ENCODE measurements around the gene LARP6.
"Not testable (repeated sequence)": the region's sequence is repeated elsewhere in the genome, so short reads cannot be mapped to it uniquely, and the experiment has no call there.

LARP6 gene

DNA sequence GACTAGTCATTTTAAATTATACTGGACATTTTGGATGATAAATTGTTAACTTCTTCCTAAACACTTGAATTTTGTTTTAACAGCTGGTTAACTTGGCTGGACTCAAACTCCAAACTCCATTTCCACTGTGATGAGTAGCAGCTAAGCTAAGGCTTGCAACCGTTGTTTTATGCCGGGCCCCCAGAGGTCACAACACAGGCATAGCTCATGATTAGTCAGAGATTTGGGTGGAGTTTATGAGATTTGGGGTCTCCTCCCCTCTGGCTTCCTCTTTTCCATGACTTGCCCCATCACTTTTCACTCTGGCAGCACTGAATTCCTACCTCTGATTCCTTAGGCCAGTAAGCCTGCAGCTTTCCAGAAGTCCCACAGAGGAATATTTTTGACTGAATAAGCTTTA lies 25.4 kb upstream of the LARP6 start:
- H3K4me3 ChIP-seq (ENCODE audit: control insufficient read depth, low read depth, low read length) = no peak overlapping the region
- TF ChIP-seq, protein P1, sequence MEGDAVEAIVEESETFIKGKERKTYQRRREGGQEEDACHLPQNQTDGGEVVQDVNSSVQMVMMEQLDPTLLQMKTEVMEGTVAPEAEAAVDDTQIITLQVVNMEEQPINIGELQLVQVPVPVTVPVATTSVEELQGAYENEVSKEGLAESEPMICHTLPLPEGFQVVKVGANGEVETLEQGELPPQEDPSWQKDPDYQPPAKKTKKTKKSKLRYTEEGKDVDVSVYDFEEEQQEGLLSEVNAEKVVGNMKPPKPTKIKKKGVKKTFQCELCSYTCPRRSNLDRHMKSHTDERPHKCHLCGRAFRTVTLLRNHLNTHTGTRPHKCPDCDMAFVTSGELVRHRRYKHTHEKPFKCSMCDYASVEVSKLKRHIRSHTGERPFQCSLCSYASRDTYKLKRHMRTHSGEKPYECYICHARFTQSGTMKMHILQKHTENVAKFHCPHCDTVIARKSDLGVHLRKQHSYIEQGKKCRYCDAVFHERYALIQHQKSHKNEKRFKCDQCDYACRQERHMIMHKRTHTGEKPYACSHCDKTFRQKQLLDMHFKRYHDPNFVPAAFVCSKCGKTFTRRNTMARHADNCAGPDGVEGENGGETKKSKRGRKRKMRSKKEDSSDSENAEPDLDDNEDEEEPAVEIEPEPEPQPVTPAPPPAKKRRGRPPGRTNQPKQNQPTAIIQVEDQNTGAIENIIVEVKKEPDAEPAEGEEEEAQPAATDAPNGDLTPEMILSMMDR (IDR thresholded peaks at IDR 0.05; ENCODE audit: control insufficient read depth, insufficient read depth, low read depth, low read length, missing control alignments) = no peak
- no peak for DNase-seq (ENCODE audit: low read depth)

DNA sequence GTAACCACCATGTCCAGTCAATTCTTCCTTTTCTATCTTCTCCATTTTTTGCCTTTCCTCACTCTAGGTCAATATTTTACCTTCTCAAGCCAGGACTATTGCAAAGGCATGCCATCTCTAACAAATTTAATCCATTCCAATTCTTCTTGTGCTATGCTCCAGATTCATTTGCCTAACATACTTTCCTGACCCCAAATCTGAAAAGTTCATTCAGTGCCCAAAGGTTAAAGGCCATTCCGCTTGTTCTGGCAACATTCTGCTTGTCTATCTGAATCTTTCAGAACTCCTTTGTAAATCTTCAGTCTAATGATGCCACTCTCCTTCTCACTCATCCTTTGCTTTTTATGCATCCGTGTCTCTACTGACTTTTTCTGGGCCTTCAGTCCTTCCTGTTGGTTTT lies 22.7 kb upstream of the LARP6 start:
- no peak for DNase-seq (ENCODE audit: low read depth)
- TF ChIP-seq, protein P1 (IDR thresholded peaks at IDR 0.05; ENCODE audit: control insufficient read depth, insufficient read depth, low read depth, low read length, missing control alignments) = no peak
- no peak overlapping the region for H3K4me3 ChIP-seq (ENCODE audit: control insufficient read depth, low read depth, low read length)

DNA sequence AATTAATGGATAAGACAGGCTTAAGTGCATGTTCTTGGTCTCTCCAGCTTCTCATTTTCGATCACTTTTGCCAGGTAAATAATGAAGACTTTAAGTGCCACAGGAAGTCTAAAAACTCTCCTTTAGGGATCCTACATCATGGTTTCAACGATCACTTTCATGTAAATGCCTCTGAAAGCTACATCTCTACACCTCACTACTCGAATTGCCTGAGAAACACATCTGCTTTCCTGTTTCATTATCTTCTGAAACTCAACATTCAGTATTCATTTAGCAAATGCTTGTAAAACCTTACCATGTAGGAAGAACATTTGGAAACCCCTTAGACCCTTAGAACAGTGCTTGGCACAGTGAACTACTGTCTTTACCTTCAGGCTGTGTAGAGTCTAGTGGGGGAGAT lies 22.1 kb upstream of the LARP6 start:
- no peak for DNase-seq (ENCODE audit: low read depth)
- TF ChIP-seq, protein P1 (IDR thresholded peaks at IDR 0.05; ENCODE audit: control insufficient read depth, insufficient read depth, low read depth, low read length, missing control alignments) = no peak
- no peak overlapping the region for H3K4me3 ChIP-seq (ENCODE audit: control insufficient read depth, low read depth, low read length)

DNA sequence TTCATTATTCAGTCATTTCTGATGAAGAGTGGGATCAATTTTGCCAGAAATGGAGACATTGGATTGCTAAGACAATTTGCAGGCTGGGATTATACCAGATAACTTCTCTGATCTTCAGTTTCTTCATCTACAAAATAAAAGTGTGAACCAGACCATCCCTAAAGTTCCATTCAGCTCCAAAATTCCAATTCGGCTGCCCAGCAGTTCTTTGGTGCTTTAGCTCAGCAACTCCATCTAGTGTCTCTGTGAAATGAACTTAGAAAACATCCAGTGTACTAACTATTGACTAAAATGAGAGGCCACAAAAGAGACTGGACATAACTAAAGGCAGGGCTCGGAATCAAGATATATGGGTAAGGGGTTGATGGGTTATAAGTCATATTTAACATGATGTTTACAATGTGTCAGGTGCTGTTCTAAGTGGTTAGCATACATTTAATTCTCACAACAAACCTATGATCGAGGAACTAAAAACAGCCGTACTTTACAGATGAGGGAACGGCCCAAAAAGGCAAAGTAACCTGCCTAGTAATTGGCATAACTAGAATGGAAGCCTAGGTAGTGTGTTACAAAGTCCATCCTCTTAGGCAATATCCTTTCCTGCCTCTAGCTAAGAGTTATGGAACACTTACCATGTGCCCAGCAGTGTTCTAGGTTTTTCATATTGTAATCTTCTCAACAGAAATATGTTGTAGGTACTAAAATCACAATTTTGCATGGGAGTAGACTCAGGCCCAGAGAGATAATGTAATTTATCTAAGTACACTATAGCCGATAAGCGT lies 21.2 kb upstream of the LARP6 start:
- TF ChIP-seq, protein P1 (IDR thresholded peaks at IDR 0.05; ENCODE audit: control insufficient read depth, insufficient read depth, low read depth, low read length, missing control alignments) = peak; percentile 76
- DNase-seq (ENCODE audit: low read depth) = no peak
- H3K4me3 ChIP-seq (ENCODE audit: control insufficient read depth, low read depth, low read length) = no peak overlapping the region

DNA sequence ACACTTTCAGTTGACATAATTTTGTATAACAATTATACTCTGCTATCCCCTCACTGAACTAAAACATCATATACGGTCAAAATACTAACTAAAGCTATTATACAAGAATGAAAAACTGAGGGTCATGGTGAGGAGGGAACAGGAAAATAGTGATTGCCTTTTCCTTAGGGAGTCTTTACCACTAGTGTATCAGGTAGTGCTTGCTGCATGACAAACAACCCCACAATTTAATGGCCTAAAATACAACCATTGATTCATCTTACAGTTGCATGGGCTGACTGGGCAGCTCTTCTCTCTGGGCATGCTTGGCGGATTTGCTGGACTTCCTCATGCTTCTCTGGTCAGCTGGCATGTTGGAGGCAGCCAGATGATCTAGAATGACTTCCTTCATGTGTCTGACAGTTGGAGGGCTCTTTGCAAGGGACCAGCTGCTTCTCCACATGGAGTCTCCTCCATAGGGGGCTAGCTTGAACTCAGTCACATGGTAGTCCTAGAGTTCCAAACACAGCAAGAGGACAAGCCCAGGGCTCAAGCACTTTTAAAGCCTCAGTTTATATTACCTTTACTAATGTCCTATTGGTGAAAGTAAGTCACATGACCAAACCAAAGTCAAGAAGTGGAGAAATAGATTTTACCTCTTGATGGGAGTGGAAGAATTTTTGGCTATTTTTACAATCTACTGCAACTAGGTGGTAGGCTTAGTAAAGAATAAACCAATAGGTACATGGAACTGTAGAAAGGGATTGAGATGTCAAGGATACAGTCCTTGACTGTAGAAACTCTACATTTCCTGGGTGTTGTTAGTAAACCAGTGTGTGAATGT lies 19.5 kb upstream of the LARP6 start:
- H3K4me3 ChIP-seq (ENCODE audit: control insufficient read depth, low read depth, low read length) = no peak overlapping the region
- TF ChIP-seq, protein P1 (IDR thresholded peaks at IDR 0.05; ENCODE audit: control insufficient read depth, insufficient read depth, low read depth, low read length, missing control alignments) = no peak
- DNase-seq (ENCODE audit: low read depth) = no peak

DNA sequence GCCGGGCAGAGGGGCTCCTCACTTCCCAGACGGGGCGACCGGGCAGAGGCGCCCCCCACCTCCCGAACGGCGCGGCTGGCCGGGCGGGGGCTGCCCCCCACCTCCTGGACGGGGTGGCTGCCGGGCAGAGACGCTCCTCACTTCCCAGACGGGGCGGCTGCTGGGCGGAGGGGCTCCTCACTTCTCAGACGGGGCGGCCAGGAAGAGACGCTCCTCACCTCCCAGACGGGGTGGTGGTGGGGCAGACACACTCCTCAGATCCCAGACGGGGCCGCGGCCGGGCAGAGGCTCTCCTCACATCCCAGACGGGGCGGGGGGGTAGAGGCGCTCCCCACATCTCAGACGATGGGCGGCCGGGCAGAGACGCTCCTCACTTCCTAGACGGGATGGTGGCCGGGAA lies 17.5 kb upstream of the LARP6 start:
- not testable (repeated sequence) for H3K4me3 ChIP-seq (ENCODE audit: control insufficient read depth, low read depth, low read length); DNase-seq (ENCODE audit: low read depth)

DNA sequence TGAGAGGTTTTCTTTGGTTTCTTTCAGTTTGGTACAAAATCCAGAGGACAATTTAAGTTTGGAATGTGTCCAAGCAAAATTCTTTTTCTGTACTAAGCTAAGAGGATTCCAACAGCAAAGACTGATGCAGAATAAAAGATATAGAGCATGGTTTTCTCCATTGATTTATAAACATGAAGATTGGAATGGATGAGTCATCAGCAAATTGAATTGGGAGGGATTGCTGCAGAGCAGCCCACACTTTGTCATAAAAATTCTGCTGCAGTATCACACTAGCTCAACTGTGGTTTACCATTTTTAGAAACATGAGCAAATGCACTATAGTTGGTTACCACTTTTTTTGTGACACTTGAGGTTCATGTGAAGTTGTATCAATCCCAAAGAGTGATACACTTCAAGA lies 16.1 kb upstream of the LARP6 start:
- no peak for DNase-seq (ENCODE audit: low read depth)
- TF ChIP-seq, protein P1 (IDR thresholded peaks at IDR 0.05; ENCODE audit: control insufficient read depth, insufficient read depth, low read depth, low read length, missing control alignments) = no peak
- H3K4me3 ChIP-seq (ENCODE audit: control insufficient read depth, low read depth, low read length) = no peak overlapping the region

Measured in AG09309 (cell line).